ENCODE measurements around the gene ZNF560. TPM values are rescaled to one million over a fixed set of nuclear protein-coding genes. Genes with fewer than 3 reads are reported as not detected.
"Not testable (repeated sequence)": the region's sequence is repeated elsewhere in the genome, so short reads cannot be mapped to it uniquely, and the experiment has no call there.

The ZNF560 gene
- 0.05 TPM for total RNA-seq
- polyA plus RNA-seq = 0.21 TPM
- long read RNA-seq, donor 1 = 0 reads
- long read RNA-seq, donor 2 = 0 reads
- long read RNA-seq, donor 3 = 0 reads
- long read RNA-seq, donor 4 = 0 reads
- long read RNA-seq, donor 5 = 0 reads
- long read RNA-seq, donor 6 = 0 reads
- long read RNA-seq, donor 7 = 0 reads
- long read RNA-seq, donor 8 = 0 reads
- long read RNA-seq, donor 9 = 0 reads
- long read RNA-seq, donor 10 = 0 reads

- Histone ChIP-seq H3K4me1 (ENCODE audit: control insufficient read depth in 2 of 2, insufficient read depth in 2 of 2, low read length in 2 of 2) (no peaks in the 10 kb centered on the region), H3K27ac (ENCODE audit: low read depth in 1 of 2, low read length in 1 of 2) (no peak within 1 kb of the TSS), H3K9me3 (ENCODE audit: control insufficient read depth in 2 of 2, insufficient read depth in 1 of 2, low read length in 1 of 2) (peaks cover 10 to 29% of the 10 kb centered on the region in 2 donors), H3K36me3 (ENCODE audit: control insufficient read depth in 2 of 2, insufficient read depth in 2 of 2, low read length in 1 of 2) (no peaks in the 10 kb centered on the region), H3K27me3 (ENCODE audit: control insufficient read depth in 2 of 2, insufficient read depth in 1 of 2, low read length in 1 of 2) (peaks cover 0 to 4% of the 10 kb centered on the region in 2 donors), H3K4me3 (ENCODE audit: low read length in 2 of 2) (no peak within 1 kb of the TSS)
- WGBS = 10% methylated on average over 44 of the region's 44 CpGs
- DNase-seq (ENCODE audit: low read depth in 6 of 9, low spot score in 9 of 9) = no peak
Observed at GRCh38 chr19:9498183-9498902, at the start of gene ZNF560. Gene ZNF560, minus strand, starts transcription at chr19:9498616. Its CDS starts 23,303 bp downstream, at chr19:9475313.

GRCh38 chr19:9547870-9548269 is 49.5 kb upstream of the ZNF560 start:
- WGBS = 95% methylated on average over 11 of the region's 11 CpGs
- DNase-seq (ENCODE audit: low read depth in 6 of 9, low spot score in 9 of 9) = no peak
- Histone ChIP-seq H3K36me3 (ENCODE audit: control insufficient read depth in 2 of 2, insufficient read depth in 2 of 2, low read length in 1 of 2) (no peaks in the 10 kb centered on the region), H3K27me3 (ENCODE audit: control insufficient read depth in 2 of 2, insufficient read depth in 1 of 2, low read length in 1 of 2) (no peaks in the 10 kb centered on the region), H3K4me1 (ENCODE audit: control insufficient read depth in 2 of 2, insufficient read depth in 2 of 2, low read length in 2 of 2) (no peaks in the 10 kb centered on the region), H3K27ac (ENCODE audit: low read depth in 1 of 2, low read length in 1 of 2) (no peak overlapping the region), H3K4me3 (ENCODE audit: low read length in 2 of 2) (no peak overlapping the region), H3K9me3 (ENCODE audit: control insufficient read depth in 2 of 2, insufficient read depth in 1 of 2, low read length in 1 of 2) (peaks cover 3 to 14% of the 10 kb centered on the region in 2 donors)

- H3K27ac ChIP-seq (ENCODE audit: low read depth in 1 of 2, low read length in 1 of 2); DNase-seq (ENCODE audit: low read depth in 6 of 9, low spot score in 9 of 9); H3K4me3 ChIP-seq (ENCODE audit: low read length in 2 of 2); H3K4me1 ChIP-seq (ENCODE audit: control insufficient read depth in 2 of 2, insufficient read depth in 2 of 2, low read length in 2 of 2); H3K36me3 ChIP-seq (ENCODE audit: control insufficient read depth in 2 of 2, insufficient read depth in 2 of 2, low read length in 1 of 2); H3K27me3 ChIP-seq (ENCODE audit: control insufficient read depth in 2 of 2, insufficient read depth in 1 of 2, low read length in 1 of 2): not testable (repeated sequence)
- 95% methylated on average over 12 of the region's 12 CpGs for WGBS
- H3K9me3 ChIP-seq (ENCODE audit: control insufficient read depth in 2 of 2, insufficient read depth in 1 of 2, low read length in 1 of 2) = peaks cover 0 to 14% of the 10 kb centered on the region in 2 donors
Observed at GRCh38 chr19:9541281-9541680, 42.9 kb upstream of the ZNF560 start.

GRCh38 chr19:9539921-9540320 is 41.5 kb upstream of the ZNF560 start:
- Histone ChIP-seq H3K9me3 (ENCODE audit: control insufficient read depth in 2 of 2, insufficient read depth in 1 of 2, low read length in 1 of 2) (peaks cover 1 to 14% of the 10 kb centered on the region in 2 donors), H3K36me3 (ENCODE audit: control insufficient read depth in 2 of 2, insufficient read depth in 2 of 2, low read length in 1 of 2) (peaks cover 12 to 14% of the 10 kb centered on the region in 2 donors)
- not testable (repeated sequence) for DNase-seq (ENCODE audit: low read depth in 6 of 9, low spot score in 9 of 9); H3K4me3 ChIP-seq (ENCODE audit: low read length in 2 of 2); H3K27me3 ChIP-seq (ENCODE audit: control insufficient read depth in 2 of 2, insufficient read depth in 1 of 2, low read length in 1 of 2); H3K4me1 ChIP-seq (ENCODE audit: control insufficient read depth in 2 of 2, insufficient read depth in 2 of 2, low read length in 2 of 2); H3K27ac ChIP-seq (ENCODE audit: low read depth in 1 of 2, low read length in 1 of 2)
- WGBS = 93% methylated on average over 1 of the region's 1 CpG

GRCh38 chr19:9539201-9539600 is 40.8 kb upstream of the ZNF560 start:
- Histone ChIP-seq H3K9me3 (ENCODE audit: control insufficient read depth in 2 of 2, insufficient read depth in 1 of 2, low read length in 1 of 2) (peaks cover 3 to 14% of the 10 kb centered on the region in 2 donors), H3K36me3 (ENCODE audit: control insufficient read depth in 2 of 2, insufficient read depth in 2 of 2, low read length in 1 of 2) (peaks cover 19% of the 10 kb centered on the region in 2 donors)
- not testable (repeated sequence) for H3K27ac ChIP-seq (ENCODE audit: low read depth in 1 of 2, low read length in 1 of 2); DNase-seq (ENCODE audit: low read depth in 6 of 9, low spot score in 9 of 9); H3K4me3 ChIP-seq (ENCODE audit: low read length in 2 of 2); H3K4me1 ChIP-seq (ENCODE audit: control insufficient read depth in 2 of 2, insufficient read depth in 2 of 2, low read length in 2 of 2); H3K27me3 ChIP-seq (ENCODE audit: control insufficient read depth in 2 of 2, insufficient read depth in 1 of 2, low read length in 1 of 2)
- WGBS = 95% methylated on average over 6 of the region's 6 CpGs

- peak; percentile 68 to 93 (median 77) for DNase-seq (ENCODE audit: low read depth in 6 of 9, low spot score in 9 of 9)
- no peaks in the 10 kb centered on the region for H3K27me3 ChIP-seq (ENCODE audit: control insufficient read depth in 2 of 2, insufficient read depth in 1 of 2, low read length in 1 of 2)
- H3K36me3 ChIP-seq (ENCODE audit: control insufficient read depth in 2 of 2, insufficient read depth in 2 of 2, low read length in 1 of 2) = peaks cover 25 to 27% of the 10 kb centered on the region in 2 donors
- peak within 1 kb of the TSS; percentile 77 to 99 for H3K4me3 ChIP-seq (ENCODE audit: low read length in 2 of 2)
- peaks cover 5 to 14% of the 10 kb centered on the region in 2 donors for H3K9me3 ChIP-seq (ENCODE audit: control insufficient read depth in 2 of 2, insufficient read depth in 1 of 2, low read length in 1 of 2)
- H3K4me1 ChIP-seq (ENCODE audit: control insufficient read depth in 2 of 2, insufficient read depth in 2 of 2, low read length in 2 of 2) = peaks cover 0 to 3% of the 10 kb centered on the region in 2 donors
- peak within 1 kb of the TSS; percentile 85 to 95 for H3K27ac ChIP-seq (ENCODE audit: low read depth in 1 of 2, low read length in 1 of 2)
- 4% methylated on average over 49 of the region's 49 CpGs for WGBS
Observed at GRCh38 chr19:9538183-9539058, 40.0 kb upstream of the ZNF560 start, which contains the start of gene ZNF426. Gene ZNF426, minus strand, starts transcription at chr19:9538645. Its CDS starts 2,413 bp downstream, at chr19:9536232.

GRCh38 chr19:9535934-9536333 is 37.5 kb upstream of the ZNF560 start:
- whole genome bisulfite sequencing = 97% methylated on average over 4 of the region's 4 CpGs
- no peak overlapping the region for H3K4me3 ChIP-seq (ENCODE audit: low read length in 2 of 2)
- DNase-seq (ENCODE audit: low read depth in 6 of 9, low spot score in 9 of 9) = no peak
- H3K27me3 ChIP-seq (ENCODE audit: control insufficient read depth in 2 of 2, insufficient read depth in 1 of 2, low read length in 1 of 2) = no peaks in the 10 kb centered on the region
- peaks cover 0 to 3% of the 10 kb centered on the region in 2 donors for H3K4me1 ChIP-seq (ENCODE audit: control insufficient read depth in 2 of 2, insufficient read depth in 2 of 2, low read length in 2 of 2)
- peaks cover 48 to 52% of the 10 kb centered on the region in 2 donors for H3K36me3 ChIP-seq (ENCODE audit: control insufficient read depth in 2 of 2, insufficient read depth in 2 of 2, low read length in 1 of 2)
- H3K27ac ChIP-seq (ENCODE audit: low read depth in 1 of 2, low read length in 1 of 2) = no peak overlapping the region
- H3K9me3 ChIP-seq (ENCODE audit: control insufficient read depth in 2 of 2, insufficient read depth in 1 of 2, low read length in 1 of 2) = peaks cover 15 to 17% of the 10 kb centered on the region in 2 donors

- 97% methylated on average over 4 of the region's 4 CpGs for WGBS
- Histone ChIP-seq H3K36me3 (ENCODE audit: control insufficient read depth in 2 of 2, insufficient read depth in 2 of 2, low read length in 1 of 2) (peaks cover 77 to 87% of the 10 kb centered on the region in 2 donors), H3K27me3 (ENCODE audit: control insufficient read depth in 2 of 2, insufficient read depth in 1 of 2, low read length in 1 of 2) (no peaks in the 10 kb centered on the region), H3K9me3 (ENCODE audit: control insufficient read depth in 2 of 2, insufficient read depth in 1 of 2, low read length in 1 of 2) (peaks cover 27 to 41% of the 10 kb centered on the region in 2 donors), H3K4me3 (ENCODE audit: low read length in 2 of 2) (no peak overlapping the region), H3K27ac (ENCODE audit: low read depth in 1 of 2, low read length in 1 of 2) (no peak overlapping the region), H3K4me1 (ENCODE audit: control insufficient read depth in 2 of 2, insufficient read depth in 2 of 2, low read length in 2 of 2) (no peaks in the 10 kb centered on the region)
- DNase-seq (ENCODE audit: low read depth in 6 of 9, low spot score in 9 of 9) = no peak
Observed at GRCh38 chr19:9531933-9532332, 33.5 kb upstream of the ZNF560 start.

Data from thymus (tissue), 14 donors.